Measurements from ENCODE around the gene ORMDL2.
A peak's percentile ranks its signal among the peaks of the same experiment; 100 is the strongest.
"Not testable (repeated sequence)": the region's sequence is repeated elsewhere in the genome, so short reads cannot be mapped to it uniquely, and the experiment has no call there.

The ORMDL2 gene

DNA sequence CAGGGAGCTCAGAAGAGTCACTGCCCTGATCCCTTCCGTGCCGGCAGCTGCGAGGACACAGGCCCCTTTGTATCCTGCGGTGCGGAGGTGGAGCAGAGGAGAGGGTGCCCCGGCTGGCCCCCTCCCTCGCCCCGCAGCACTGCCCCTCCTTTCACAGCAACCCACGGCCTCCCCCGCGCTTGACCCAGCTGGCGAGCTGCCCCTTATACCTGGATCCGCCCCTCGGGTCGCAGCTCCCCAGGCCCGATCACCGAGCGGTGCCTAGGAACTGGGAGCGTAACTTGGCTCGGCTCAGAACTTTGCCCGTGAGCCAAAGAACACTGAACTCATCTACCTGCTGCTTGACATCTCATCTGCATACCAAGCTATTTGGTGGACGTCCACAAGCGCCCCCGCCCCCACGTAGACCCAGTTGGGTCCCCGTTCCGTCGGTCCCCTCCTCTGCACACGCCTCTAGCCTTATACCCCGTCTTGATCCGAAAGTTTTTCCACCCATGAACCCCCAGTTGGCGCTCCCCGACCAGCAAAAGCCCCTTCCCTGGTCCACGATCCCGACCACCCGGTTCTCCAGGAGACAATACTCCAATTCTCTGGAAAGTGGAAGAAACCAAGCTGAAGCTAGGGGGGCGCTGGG lies 12.2 kb downstream of the ORMDL2 start:
- peak; percentile 11 for DNase-seq

DNA sequence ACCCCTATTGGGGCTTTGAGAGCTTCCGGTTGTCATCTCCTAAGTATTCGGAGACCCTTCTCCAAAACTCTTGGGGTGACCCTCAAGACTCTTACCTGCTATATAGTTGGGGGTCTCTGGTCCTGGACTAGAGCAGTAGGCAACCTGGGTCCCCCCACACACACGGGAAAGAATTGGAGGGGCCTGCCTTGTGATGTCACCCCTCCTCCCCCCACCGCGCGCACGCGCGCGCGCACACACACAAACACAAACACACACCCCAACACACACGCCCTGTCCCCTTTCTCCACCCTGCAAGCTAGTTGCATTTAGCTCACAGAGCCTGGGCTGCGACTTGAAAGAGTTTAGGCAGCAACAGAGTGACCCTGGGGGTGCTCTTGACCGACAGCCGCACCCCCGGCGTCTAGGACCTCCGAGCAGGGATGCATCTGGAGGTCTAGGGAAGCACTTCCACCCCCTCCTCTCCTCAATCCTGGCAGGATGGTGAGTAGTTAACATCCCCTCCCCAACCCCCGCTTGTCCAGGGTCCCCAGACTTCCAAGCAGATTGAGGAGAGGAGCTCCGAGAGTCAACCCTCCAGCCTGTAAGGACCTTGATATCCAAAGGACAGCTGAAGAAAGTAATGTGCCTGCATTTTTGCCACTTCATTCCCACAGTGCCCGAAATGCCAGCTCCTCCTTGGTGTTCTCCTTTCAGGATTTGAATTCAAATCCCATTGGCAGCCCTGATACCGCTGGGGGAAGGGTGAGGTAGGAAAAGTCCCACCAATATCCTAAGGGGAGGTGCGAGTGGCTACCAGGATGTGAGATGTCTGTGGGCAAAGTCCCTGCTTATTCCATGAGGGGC lies 13.0 kb downstream of the ORMDL2 start:
- DNase-seq, result peak; percentile 62

DNA sequence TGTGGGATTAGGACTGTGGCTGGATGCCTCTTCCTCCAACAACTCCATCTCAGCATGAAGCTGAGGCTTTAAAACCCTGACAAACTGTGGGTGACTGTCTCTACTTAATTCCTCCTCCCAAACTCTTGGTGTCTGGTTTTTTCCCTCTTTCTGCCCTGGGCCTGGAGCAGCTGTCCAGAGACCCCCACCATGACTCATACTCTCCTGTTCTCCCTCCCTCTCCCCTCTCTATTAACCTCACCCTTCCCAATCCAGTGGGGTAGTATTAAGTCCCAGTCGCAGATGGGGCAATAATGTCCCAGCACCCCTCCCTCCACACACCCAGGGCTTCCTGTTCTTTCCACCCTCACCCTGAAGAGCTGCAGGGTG lies 13.6 kb downstream of the ORMDL2 start:
- DNase-seq, result no peak

DNA sequence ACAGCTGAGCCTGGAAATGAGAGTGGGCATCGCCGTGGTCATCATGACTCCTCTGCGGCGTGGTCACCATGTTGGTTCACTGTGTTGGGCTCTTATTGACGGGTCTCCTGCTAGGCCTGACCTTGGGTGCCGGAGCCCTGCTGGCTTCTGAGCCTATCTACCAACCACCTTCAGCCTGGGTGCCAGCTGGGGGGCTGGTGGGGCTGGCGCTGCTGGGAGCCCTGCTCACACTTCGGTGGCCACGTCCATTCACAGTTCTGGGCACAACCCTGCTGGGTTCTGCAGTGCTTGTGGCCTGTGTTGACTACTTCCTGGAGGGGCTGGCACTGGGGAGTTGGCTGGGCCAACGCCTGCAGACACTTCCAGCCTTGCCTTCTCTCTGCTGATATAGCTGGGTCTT lies 15.2 kb downstream of the ORMDL2 start:
- no peak for DNase-seq

DNA sequence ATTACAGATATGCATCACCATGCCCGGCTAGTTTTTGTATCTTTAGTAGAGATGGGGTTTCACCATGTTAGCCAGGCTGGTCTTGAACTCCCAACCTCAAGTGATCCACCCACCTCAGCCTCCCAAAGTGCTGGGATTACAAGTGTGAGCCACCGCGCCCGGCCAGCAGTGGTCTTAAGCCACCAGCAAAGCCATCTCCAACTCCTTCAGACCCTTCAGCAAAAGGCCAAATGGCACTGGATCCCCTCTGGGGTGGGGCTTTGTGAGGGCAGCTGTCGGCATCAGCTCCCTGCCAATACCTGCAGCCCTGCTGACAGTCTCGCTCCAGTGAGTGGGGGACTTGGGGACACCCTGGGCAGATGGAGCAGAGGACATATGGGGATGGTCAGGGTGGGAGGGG lies 16.6 kb downstream of the ORMDL2 start:
- not testable (repeated sequence) for DNase-seq

DNA sequence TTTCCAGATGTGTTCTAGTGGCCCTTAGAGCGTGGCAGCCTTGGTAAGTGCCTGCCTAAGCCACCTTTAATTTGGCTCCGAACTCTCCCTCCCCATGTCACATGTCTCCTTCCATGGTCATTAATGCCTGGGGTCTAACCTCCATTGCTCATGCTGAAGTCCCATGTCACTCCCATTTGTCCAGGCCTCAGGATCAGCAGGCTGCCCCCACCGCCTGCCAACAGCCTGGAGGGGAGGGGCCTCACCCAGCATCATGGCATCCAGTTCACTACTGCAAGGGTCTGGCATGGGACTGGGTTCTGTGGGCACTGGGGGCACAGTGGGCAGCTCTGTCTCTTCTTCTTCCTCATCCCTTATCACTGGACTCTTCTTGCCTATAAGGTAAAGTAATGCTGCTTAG lies 20.5 kb downstream of the ORMDL2 start:
- no peak for DNase-seq

DNA sequence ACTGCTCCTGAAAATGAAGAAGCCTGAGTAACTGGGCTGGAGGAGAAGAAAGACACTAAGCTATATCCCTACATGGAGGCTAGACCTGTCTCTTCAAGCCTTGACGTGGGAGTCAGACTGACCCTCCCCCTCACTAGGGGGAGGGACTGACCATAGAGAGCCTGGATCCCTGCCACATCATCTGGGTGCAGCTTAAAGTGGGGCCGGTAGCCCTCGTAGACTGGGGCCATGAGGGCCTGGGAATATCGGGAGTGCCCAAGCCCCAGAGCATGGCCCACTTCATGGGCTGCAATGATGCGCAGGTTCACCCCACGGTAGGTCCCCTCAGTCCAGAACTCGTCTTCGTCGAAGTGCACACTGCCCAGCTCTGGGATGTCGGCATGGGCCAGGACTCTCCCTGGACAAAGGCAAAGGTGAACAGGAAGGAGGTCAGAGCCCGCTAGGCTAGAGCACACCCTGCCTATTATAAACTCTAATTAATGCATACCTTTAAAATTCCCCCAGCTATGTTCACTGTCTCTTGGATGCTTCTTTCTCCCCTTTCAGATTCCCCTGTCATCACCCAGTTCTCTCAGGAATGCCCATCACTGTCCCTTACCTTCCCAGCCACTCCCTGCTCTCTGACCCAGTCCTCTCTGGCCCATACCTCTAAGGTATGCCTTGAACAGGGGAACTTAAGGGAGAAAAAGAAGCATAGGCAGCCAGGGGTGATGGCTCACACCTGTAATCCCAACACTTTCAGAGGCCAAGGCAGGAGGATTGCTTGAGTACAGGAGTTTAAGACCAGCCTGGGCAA lies 21.7 kb downstream of the ORMDL2 start:
- no peak for DNase-seq

DNA sequence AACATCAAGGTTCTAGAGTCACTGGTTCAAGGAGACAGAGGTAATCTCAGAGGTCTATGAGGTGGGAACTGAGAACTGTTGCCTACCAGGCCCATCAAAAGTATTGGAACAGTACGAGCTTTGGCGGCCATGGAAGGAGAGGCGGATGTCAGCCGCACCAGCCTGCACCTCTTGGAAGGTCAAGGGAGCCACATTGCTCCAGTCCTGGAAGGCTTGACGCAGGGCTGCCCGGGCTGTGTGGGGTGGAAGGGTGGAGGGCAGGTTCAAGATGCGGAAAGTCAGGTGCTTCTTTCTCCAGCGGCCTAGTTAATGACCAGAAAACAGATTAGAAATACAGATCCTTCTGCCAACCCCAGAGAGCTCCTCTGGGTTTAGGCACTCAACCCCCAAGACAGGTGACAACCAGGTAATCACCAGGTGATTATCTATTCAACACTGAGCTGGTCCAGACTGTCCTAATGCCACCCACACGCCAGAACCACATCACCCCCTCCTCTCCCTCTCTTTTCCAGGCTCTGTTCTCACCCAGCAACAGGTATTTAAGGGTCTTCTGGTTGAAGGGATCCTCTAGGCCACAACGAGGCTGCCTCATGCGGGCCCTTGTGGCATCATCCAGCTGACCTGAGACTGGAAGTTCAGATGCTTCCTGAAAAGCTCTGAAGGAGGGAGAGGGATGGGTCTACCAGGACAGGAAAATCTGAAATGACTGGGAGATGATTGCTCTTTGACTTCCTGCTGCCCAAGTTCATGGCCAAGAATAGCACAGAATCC lies 22.9 kb downstream of the ORMDL2 start:
- no peak for DNase-seq

DNA sequence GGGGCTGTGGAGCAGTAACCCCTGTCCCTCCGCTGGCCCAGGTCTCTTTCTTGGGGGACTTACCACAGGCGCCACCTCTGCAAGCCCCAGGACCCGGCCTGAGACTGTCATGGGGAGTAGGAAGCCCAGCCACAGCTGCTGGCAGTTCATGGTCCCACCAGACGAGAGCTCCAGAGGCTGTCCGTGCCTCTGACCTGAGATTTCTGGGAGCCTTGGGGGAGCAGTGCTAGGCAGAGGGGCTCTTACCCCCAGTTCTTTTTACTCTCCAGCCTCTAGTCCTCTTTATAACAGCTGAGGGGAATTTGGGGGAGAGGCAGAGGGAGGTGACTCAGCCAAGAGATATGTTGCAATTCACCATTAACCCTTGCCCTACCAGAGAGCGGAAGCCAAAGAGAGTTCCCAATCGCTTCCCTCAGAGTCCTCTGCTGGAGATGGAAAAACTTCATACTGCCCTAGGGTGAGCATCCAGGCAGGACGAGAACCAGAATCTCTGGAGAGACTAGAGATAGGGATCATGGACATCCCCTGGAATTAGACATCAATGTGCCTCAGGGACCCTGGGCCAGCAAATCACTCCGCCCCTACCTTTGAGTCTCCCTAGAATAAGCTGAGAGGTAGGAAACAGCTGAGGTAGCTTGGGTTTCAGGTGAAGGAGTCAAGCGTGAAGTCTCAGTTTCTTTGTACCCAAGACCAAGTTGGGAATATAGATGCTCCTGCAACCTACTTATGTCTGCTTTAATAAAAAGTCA lies 25.0 kb downstream of the ORMDL2 start, which contains the start of gene MMP19:
Gene MMP19 (minus strand): TSS at position 256 of the 749 bp plus-strand sequence. CDS start 106 bp downstream, at position 150.
- DNase-seq, result no peak

DNA sequence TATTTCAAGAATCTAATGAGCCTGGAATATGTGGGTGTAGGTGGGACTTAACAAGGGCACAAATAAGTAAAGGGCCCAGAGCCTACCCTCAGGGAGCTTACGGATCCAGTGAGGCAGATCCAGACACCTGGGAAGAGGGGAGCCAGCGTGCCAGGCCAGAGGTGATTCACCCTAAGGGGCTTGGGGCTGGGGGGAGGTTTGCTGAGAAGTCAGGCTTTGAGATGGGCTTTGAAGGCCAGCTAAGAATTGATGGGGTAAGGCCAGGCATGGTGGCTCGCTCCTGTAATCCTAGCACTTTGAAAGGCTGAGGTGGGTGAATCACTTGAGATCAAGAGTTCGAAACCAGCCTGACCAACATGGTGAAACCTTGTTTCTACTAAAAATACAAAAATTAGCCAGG lies 25.6 kb downstream of the ORMDL2 start:
- DNase-seq, result no peak

DNA sequence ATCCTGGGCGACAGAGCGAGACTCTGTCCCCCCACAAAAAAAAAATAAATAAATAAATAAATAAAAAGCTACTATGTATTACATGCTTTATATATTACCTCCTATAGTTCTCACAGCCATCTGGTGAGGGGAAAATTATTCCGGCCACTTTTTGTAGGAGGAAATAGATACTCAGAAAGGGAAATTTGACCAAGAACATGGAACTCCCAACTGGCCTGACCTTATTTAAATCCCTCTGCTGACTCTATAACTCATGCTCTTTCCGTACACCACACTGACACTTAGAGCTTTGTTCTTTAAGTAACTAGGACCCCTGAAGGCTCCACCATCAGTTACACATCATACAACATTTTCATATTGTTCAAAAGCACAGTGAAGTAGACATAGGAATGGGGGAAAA lies 27.1 kb downstream of the ORMDL2 start:
- DNase-seq, result no peak

DNA sequence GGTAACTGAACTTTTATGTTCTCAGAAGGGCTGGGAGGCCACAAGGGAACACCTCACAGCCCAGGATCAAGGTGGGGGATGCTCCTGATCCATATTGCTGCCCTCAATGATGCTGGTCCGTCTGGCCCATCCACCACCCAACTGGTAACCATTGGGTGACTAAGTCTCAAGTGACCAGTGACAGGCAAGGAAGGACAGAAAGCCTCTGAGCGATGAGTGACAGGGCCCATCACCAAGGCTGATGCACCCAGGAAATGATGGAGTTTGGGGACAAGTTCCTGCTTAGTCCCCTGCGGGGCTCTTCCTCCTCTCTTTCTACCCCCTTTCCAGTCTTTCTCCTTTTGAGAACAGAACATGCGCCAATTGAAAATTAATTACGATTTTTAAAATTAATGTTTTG lies 27.5 kb downstream of the ORMDL2 start:
- DNase-seq, result no peak

DNA sequence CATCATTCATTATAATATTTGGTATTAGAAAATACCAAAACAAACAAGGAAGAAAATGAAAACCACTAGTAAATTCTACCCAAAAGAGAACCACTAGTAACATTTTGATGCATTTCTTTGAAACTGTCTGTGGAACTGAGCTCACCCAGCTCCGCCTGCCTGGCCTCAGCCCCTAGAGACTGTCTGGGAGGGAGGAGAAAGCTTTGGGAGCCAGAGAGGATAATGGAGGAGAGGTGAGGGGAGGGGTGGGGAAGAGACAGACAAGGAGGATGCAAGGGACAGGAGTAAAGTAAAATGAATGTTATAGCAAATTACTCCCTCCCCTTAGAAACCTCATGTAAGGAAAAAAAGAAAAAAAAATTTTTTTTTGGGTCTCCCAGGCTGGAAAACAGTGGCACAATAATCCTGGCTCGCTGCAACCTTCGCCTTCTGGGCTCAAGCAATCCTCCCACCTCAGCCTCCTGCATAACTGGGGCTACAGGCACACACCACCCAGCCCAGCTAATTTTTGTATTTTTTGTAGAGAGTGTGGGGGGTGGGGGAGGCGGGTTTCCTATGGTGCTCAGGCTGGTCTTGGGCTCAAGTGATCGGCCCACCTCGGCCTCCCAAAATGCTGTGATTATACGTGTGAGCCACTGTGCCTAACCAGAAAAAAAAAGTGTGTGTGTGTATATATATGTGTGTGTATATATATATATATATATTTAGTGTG lies 28.1 kb downstream of the ORMDL2 start:
- no peak for DNase-seq

DNA sequence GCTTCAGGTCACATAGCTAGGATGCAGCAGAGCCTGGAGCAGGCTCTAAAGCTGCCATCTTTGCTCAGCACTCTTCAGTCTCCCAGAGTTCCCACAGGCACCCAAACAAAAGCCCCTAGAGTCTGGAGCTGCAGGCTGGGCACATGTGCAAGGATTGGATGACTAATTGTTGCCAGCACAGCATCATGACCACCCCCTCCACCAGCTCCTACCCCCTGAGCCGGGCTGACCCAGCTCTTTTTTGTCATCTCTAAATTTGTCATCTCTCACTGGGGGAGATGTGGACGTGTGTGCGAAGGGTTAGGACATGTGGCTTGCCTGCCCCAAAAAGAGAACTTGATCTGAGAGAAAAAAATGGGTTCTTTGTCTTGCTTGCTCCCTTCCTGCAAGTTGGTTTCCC lies 29.2 kb downstream of the ORMDL2 start:
- peak; percentile 60 for DNase-seq

DNA sequence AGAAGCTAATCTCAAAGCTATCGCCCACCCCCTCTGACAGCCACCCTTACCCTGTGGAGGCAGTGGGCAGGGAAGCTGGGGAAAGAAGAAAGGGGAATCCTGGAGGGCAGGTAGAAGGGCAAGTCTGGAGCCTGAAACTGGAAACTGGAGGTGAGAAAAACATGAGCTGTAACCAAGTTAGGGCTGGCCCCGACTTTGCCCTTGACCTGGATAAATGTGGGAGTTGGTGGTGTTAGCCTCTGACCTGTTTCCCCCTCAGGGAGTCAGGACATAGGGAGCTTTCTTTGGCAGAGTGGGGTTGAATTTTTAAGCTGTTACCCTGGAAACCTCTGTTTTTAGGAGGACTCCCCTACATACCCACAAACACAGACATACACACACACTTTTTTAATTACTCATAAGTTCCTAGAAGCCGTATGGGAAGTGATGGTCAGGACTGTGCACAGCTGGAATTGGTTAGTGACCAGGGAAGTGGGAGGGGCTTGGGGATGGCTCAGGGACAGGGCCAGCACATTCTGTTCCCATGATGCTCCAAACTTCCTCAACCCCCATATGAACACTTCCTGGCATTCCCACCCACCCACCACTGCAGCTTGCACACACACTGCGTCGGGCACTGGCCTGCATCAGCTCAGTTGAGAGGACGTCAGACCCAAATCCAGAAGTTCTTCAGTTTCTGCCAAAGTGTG lies 29.9 kb downstream of the ORMDL2 start:
- peak; percentile 80 for DNase-seq

DNA sequence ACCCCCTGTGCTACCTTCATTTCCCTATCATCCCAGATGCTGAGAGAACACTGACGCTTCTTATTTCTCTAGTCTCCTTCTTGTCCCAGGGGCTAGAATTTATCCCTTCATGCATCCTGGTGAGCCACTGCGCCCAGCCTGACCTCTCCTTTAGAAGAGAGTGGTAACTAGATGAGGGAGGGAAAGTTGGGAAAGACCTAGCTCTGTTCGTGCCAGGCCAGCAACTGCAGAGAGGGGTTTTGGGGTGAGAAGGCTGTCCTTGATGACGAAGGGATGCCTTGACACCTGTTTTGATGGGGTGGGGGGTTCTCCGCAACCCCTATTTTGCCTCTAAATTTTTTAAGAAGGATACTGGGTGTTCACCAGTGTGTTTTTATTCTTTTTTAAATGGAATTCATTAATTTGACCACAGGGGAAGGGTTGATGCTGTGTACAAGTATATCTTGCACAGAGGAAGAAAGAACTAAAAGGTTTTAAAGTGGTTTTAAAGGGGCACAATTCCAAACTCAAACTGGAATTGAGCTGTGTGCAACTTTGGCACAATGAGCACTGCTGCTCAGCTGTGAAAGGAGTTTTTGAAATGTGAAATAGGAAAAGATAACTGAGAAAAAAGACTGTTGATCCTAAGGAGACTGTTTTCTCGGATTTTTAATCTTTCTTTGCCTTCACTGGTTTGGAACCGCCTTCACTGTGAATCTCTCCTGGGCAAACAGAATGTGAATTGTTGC lies 31.9 kb downstream of the ORMDL2 start:
- no peak for DNase-seq

DNA sequence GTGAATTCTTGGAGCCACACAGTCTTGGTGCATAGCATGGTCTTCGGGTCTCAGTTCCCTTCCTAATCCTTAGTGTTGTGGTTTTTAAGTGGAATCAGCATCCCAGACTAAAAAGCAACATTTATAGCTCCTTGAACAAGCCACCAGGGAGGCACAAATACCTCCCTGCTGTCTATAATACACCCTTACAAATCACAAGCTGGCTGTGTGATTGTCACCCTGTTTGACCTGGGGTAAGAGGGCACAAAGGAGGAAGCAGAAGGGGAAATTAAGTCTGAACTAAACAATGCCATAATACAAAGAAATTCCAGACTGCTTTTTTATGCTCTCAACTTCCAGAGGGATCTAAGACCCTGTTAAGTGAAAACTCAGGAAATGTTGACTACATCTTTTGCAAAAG lies 32.6 kb downstream of the ORMDL2 start:
- DNase-seq, result no peak

DNA sequence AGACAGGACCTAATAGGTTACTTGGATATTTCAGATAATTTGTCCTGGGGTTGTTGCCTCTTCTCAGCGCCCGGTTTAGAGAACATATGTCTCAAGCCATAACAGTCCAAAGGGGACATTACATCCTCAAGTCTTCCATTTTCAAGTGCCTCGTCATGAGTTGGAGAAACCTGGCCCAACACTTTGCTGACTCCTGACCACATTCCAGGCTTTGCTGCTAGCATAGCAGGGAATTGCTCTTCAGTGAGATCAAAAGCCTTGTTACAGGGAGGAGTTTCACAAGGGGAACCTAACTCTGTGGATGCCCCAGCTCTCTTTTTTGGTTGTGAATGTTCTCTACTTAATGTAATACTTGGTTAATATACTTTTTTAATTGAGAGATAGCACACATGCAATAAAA lies 33.1 kb downstream of the ORMDL2 start:
- no peak for DNase-seq

DNA sequence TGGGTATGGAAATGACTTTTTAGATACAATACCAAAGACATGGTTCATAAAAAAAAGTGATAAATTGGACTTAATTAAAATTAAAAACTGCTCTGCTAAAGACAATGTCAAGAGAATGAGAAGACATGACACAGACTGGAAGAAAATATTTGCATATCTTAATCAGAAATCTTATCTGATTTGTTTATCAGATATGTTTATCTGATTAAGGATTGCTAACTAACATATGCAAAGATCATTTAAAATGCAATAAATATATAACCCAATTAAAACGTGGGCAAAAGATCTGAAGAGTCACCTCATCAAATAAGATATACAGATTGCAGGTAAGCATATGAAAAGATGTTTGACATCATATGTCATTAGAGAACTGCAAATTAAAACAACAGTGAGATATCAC lies 34.9 kb downstream of the ORMDL2 start:
- no peak for DNase-seq

DNA sequence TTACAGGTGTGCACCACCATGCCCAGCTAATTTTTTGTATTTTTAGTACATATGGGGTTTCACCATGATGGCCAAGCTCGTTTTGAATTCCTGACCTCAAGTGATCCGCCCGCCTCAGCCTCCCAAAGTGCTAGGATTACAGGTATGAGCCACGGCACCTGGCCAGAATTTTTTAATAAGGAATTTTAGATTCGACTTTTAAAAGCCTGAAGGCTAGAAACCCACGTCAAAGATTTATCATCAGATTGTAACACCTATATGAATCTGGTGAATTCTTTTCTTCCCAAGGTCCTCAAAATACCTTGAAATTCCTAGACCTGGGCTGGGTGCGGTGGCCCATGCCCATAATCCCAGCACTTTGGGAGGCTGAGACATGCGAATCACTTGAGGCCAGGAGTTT lies 43.6 kb downstream of the ORMDL2 start:
- no peak for DNase-seq

Data from CD4-positive, alpha-beta T cell treated with Interferon gamma for 1 hour (primary cell).